Breast epithelium (tissue), 4 donors: Measurements from ENCODE around the gene PTPRS. TPM values are rescaled to one million over a fixed set of nuclear protein-coding genes. Genes with fewer than 3 reads are reported as not detected.
A peak's percentile ranks its signal among the peaks of the same experiment; 100 is the strongest.

Experiments used
- DNase-seq, 2 donors: peaks; one replicate each; pipeline ENCODE4 v3.0.0-alpha.2; 2019; ENCODE audit warnings: low spot score in 2 of 2
- H3K27ac ChIP-seq, 2 donors: fragments of 200-600 bp; sonication (generic) in 1 of 2; one replicate each; pipeline ENCODE4 v1.5.1; 2016 to 2019; ENCODE audit warnings: mild to moderate bottlenecking in 1 of 2
- H3K27me3 ChIP-seq, 2 donors: fragments of 200-600 bp; sonication (generic) in 1 of 2; one replicate each; pipeline versions ENCODE4 v1.5.1 to v1.6.0; 2017 to 2019; ENCODE audit warnings: control low read depth in 1 of 2, mild to moderate bottlenecking in 1 of 2
- H3K36me3 ChIP-seq: fragments of 200-600 bp; one replicate; pipeline ENCODE4 v1.5.1; 2019
- H3K4me1 ChIP-seq, 2 donors: fragments of 200-600 bp; sonication (generic); one replicate each; pipeline ENCODE4 v1.5.1; 2016 to 2019; ENCODE audit warnings: control low read depth in 1 of 2
- H3K4me3 ChIP-seq, 3 donors: fragments of 200-600 bp; sonication (generic); 1 replicate in 2 of 3; 2 replicates in 1 of 3; pipeline ENCODE4 v1.5.1; 2016 to 2019; ENCODE audit warnings: mild to moderate bottlenecking in 3 of 3, moderate library complexity in 2 of 3
- H3K9me3 ChIP-seq, 2 donors: fragments of 200-600 bp; sonication (generic) in 1 of 2; one replicate each; pipeline ENCODE4 v1.5.1; 2016 to 2019; ENCODE audit warnings: control low read depth in 1 of 2
- POLR2A ChIP-seq: fragments of 450-650 bp; IDR thresholded peaks from one replicate; pipeline ENCODE4 v1.6.1; 2016; ENCODE audit warnings: antibody characterized with exemption, mild to moderate bottlenecking, moderate library complexity
- POLR2AphosphoS5 ChIP-seq, 3 donors: sonication (generic); formaldehyde crosslinking; IDR thresholded peaks; one replicate each; pipeline ENCODE4 v1.6.1; 2017; ENCODE audit warnings: antibody characterized with exemption in 3 of 3
- intact Hi-C: fragments of 100-400 bp; cut with DNase I; formaldehyde crosslinking; loops from one replicate; pipeline ENCODE4 v1.15.1; 2023; ENCODE audit warnings: low total_unique reads
- total RNA-seq, 3 donors: library from RNA; depleted of rRNA; stranded (reverse); fragments of >200 nt; gene quantifications; one replicate each; pipeline ENCODE4 v1.1.0, GENCODE V29; 2016
- TF ChIP-seq, protein P1 (sequence below), 3 donors: fragments of 450-650 bp; IDR thresholded peaks; one replicate each; pipeline ENCODE4 v1.5.1; 2016 to 2017; ENCODE audit warnings: antibody characterized with exemption in 3 of 3, mild to moderate bottlenecking in 3 of 3, moderate library complexity in 3 of 3

PTPRS gene
- total RNA-seq, 3 donors from 2014 or later = 111 to 603 (median 114) TPM

DNA sequence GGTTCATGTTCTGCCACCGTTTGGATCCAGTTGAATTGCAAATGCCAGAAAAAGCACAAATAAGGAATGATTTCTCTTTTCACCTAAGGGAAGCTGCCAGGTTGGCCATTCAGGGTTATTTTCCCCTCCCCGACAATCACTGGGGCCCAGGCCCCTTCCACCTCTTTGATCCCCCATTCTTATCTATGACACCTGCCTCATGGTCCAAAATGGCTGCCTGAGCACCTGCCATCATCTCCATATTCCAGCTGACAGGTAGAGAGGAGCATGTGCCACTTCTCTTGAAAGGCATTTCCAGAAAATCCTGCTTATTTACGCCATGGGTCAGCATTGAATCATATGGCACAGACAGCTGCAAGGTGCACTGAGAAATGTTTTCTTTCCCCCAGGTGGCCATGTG, 15.7 kb downstream of the PTPRS start:
- H3K36me3 ChIP-seq = no peaks in the 10 kb centered on the region
- intact Hi-C loops = no loop called here
- no peak for TF ChIP-seq POLR2AphosphoS5 (IDR thresholded peaks at IDR 0.05)
- TF ChIP-seq, protein P1, sequence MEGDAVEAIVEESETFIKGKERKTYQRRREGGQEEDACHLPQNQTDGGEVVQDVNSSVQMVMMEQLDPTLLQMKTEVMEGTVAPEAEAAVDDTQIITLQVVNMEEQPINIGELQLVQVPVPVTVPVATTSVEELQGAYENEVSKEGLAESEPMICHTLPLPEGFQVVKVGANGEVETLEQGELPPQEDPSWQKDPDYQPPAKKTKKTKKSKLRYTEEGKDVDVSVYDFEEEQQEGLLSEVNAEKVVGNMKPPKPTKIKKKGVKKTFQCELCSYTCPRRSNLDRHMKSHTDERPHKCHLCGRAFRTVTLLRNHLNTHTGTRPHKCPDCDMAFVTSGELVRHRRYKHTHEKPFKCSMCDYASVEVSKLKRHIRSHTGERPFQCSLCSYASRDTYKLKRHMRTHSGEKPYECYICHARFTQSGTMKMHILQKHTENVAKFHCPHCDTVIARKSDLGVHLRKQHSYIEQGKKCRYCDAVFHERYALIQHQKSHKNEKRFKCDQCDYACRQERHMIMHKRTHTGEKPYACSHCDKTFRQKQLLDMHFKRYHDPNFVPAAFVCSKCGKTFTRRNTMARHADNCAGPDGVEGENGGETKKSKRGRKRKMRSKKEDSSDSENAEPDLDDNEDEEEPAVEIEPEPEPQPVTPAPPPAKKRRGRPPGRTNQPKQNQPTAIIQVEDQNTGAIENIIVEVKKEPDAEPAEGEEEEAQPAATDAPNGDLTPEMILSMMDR (IDR thresholded peaks at IDR 0.05) = no peak
- no peak for TF ChIP-seq POLR2A
- no peaks in the 10 kb centered on the region for H3K4me1 ChIP-seq
- DNase-seq = no peak
- no peak overlapping the region for H3K27ac ChIP-seq
- no peak overlapping the region for H3K4me3 ChIP-seq
- no peaks in the 10 kb centered on the region for H3K27me3 ChIP-seq
- peaks cover 0 to 6% of the 10 kb centered on the region in 2 donors for H3K9me3 ChIP-seq

DNA sequence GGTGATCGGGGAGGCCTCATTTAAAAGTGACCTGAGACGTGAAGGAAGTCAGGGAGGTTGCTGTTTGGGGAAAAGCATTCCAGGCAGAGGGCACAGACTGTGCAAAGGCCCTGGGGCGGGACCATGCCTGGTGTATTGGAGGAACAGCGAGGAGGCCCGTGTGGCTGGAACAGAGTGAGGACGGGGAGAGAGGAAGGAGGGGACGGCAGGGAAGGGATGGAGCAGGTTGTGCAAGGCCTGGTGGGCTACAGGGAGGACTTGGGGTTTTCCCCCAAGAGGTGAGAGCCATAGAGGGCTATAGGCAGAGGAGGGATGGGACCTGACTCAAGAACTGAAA, 17.2 kb downstream of the PTPRS start:
- TF ChIP-seq, protein P1 (IDR thresholded peaks at IDR 0.05) = no peak
- TF ChIP-seq POLR2AphosphoS5 (IDR thresholded peaks at IDR 0.05) = no peak
- no peak for TF ChIP-seq POLR2A
- Histone ChIP-seq H3K36me3 (no peaks in the 10 kb centered on the region), H3K9me3 (peaks cover 0 to 6% of the 10 kb centered on the region in 2 donors), H3K27ac (no peak overlapping the region), H3K4me3 (no peak overlapping the region), H3K4me1 (no peaks in the 10 kb centered on the region), H3K27me3 (no peaks in the 10 kb centered on the region)
- no peak for DNase-seq
- intact Hi-C loops = no loop called here

DNA sequence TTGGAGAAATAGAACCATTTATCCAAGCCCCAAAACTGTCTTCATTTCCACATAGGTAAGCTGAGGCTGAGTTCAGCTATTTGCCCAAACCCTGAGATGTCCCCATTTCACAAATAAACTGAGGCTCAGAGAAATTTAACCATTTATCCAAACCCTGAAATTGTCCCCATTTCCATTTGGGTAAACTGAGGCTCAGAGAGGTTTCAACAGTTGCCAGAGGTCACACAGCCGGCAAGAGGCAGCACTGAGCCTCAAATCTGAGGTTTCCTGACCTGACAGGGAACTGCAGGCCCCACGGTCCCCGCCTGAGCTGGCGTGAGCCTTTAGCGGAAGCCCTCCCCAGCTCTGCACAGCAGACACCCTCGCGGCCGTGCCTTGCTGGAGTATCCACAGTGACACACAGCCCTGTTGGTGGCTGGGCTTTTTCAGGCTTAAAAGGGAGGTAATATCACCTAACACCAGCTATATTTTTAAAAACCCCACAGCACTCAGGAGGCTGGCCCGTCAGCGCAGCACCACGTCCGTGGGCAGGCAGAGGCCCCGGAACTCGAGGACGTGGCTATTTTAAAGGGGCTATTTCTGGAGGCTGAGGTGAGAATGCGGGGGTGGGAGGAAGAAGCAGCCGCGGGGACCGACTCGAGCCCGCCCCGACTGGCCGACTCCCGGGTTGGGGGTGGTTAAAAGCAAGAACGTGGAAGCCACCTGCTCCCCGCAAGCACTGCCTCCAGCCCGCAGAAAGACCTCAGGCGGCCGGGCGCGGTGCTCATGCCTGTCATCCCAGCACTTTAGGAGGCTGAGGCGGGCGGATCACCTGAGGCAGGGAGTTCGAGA, 18.5 kb downstream of the PTPRS start:
- TF ChIP-seq POLR2AphosphoS5 (IDR thresholded peaks at IDR 0.05) (no peak), POLR2A (no peak)
- TF ChIP-seq, protein P1 (IDR thresholded peaks at IDR 0.05) = no peak
- intact Hi-C loops = no loop called here

DNA sequence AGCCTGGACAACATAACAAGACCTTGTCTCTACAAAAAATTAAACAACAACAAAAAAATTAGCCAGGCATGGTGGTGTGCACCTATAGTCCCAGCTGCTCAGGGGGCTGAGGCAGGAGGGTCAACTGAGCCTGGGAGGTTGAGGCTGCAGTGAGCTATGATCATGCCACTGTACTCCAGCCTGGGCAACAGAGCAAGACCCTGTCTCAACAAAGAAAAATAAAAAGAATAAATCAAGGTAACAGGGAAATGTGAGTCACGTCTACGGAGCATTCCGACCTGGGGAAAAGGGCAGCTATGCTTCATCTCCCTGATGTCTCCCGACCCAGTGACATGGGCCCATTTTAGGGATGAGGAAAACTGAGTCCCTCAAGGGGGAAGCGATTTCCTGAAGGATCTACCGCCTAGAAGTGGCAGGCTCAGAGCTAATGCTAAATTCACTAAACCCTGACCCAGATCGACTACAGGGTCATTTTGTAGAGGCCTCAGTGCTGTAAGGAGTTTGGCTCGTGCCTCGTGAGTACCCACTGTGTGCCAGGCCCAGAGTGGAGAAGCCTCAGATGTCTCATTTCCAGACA, 19.5 kb downstream of the PTPRS start:
- Histone ChIP-seq H3K27ac (no peak overlapping the region), H3K27me3 (no peaks in the 10 kb centered on the region), H3K9me3 (peaks cover 0 to 6% of the 10 kb centered on the region in 2 donors), H3K36me3 (no peaks in the 10 kb centered on the region), H3K4me3 (no peak overlapping the region), H3K4me1 (no peaks in the 10 kb centered on the region)
- DNase-seq = no peak
- intact Hi-C loops = no loop called here
- TF ChIP-seq POLR2AphosphoS5 (IDR thresholded peaks at IDR 0.05) (no peak), POLR2A (no peak)
- TF ChIP-seq, protein P1 (IDR thresholded peaks at IDR 0.05) = no peak

More for the DNA sequence above, 18.5 kb downstream of the PTPRS start:
- no peaks in the 10 kb centered on the region for H3K4me1 ChIP-seq
- DNase-seq = no peak
- no peaks in the 10 kb centered on the region for H3K27me3 ChIP-seq
- H3K4me3 ChIP-seq = peak overlapping the region in 2 of 3 donors; percentile 21 to 48
- no peak overlapping the region for H3K27ac ChIP-seq
- H3K36me3 ChIP-seq = no peaks in the 10 kb centered on the region
- peaks cover 0 to 6% of the 10 kb centered on the region in 2 donors for H3K9me3 ChIP-seq

DNA sequence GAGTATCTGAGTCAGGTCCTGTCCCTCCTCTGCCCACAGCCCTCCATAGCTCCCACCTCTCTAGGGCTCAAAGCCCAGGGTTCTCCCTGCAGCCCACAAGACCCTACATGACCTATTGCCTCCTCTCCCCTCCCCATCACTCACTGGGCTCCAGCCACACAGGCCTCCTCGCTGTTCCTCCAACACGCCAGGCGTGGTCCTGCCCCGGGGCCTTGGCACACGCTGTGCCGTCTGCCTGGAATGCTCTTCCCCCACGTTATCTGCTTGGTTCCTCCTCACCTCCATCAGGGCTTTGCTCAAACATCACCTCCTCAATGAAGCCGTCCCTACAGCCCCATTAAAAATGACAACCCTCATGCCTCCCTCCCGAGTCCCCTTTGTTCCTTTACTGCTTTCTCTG, 21.1 kb downstream of the PTPRS start:
- intact Hi-C loops = no loop called here
- Histone ChIP-seq H3K4me3 (no peak overlapping the region), H3K27ac (peak overlapping the region; percentile 21 to 49), H3K36me3 (no peaks in the 10 kb centered on the region), H3K27me3 (no peaks in the 10 kb centered on the region), H3K4me1 (no peaks in the 10 kb centered on the region), H3K9me3 (no peaks in the 10 kb centered on the region)
- TF ChIP-seq, protein P1 (IDR thresholded peaks at IDR 0.05) = no peak
- TF ChIP-seq POLR2A (no peak), POLR2AphosphoS5 (IDR thresholded peaks at IDR 0.05) (no peak)
- no peak for DNase-seq
